ENCODE results near the gene EPS15.
A peak's percentile ranks its signal among the peaks of the same experiment; 100 is the strongest.
"Not testable (repeated sequence)": the region's sequence is repeated elsewhere in the genome, so short reads cannot be mapped to it uniquely, and the experiment has no call there.

EPS15 gene

GRCh38 chr1:51519048-51519864 is at the start of gene EPS15:
Gene EPS15, minus strand, starts transcription at chr1:51519266. Its CDS starts 35 bp downstream, at chr1:51519231.
- DNase-seq (ENCODE audit: low read depth in 2 of 2): peak; percentile 71 to 73

DNA sequence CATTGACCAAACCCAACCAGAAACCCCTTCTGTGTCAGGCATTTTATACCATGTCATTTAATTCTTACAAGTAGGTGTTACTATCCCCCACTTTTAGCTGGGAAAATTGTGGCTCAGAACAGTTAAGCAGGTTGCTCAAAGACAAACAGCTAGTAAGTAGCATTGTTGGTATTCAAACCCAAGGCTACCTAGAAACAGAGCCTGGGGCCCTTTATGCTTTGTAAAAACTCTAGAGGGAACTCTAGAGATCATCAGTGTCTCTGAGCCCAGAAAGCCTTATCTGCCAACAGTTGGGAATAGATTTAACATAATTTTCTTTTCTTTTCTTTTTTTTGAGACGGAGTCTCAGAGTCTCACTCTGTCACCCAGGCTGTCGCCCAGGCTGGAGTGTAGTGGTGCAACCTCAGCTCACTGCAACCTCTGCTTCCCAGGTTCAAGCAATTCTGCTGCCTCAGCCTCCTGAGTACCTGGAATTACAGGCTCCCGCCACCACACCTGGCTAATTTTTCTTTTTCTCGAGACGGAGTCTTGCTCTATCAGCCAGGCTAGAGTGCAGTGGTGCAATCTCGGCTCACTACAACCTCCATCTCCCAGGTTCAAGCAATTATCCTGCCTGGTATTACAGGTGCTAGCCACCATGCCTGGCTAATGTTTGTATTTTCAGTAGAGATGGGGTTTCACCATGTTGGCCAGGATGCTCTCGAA is 49.3 kb upstream of the EPS15 start:
- no peak for DNase-seq (ENCODE audit: low read depth in 2 of 2)

DNA sequence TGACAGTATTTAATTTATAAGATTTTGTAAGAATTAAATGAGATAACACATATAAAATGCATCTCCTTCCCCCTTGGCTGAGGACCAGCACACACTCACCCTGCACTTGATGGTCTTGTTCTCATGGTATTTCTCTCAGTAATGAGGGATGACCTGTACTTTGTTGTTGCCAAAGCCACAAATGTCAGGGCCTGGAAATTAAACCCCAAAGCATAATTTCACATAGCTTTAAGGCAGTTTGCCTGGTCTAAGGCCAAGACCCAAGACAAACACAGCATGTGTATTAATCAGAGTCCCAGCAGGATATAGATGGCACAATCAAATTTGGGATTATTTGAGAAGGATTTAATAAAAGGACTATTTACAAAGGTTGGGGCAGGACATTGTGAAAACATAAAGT is 48.6 kb upstream of the EPS15 start:
- DNase-seq (ENCODE audit: low read depth in 2 of 2): no peak

- no peak for DNase-seq (ENCODE audit: low read depth in 2 of 2)
Observed at GRCh38 chr1:51566260-51566659, 47.2 kb upstream of the EPS15 start.

- no peak for DNase-seq (ENCODE audit: low read depth in 2 of 2)
Observed at GRCh38 chr1:51565009-51565408, 45.9 kb upstream of the EPS15 start.

DNA sequence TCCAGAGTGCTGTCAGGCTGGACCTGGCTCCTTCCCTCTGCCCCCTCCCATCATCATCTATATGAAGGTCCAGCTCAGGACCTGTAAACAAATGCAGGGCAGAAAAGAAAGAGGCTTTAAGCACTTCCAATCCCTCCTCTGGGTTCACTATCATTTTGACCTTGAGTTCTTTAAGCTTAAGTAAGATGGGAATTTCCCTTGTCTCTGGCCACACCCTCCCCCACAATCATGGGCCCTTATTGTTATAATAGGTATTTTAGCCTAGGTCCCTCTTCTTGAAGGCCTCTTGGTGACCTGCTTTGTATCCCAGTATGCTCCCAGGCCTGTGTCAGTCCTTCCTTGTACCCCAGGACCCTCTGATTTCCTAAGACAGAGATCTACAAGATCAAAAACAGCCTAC is 45.1 kb upstream of the EPS15 start:
- DNase-seq (ENCODE audit: low read depth in 2 of 2): no peak

- no peak for DNase-seq (ENCODE audit: low read depth in 2 of 2)
Observed at GRCh38 chr1:51561702-51562101, 42.6 kb upstream of the EPS15 start.

DNA sequence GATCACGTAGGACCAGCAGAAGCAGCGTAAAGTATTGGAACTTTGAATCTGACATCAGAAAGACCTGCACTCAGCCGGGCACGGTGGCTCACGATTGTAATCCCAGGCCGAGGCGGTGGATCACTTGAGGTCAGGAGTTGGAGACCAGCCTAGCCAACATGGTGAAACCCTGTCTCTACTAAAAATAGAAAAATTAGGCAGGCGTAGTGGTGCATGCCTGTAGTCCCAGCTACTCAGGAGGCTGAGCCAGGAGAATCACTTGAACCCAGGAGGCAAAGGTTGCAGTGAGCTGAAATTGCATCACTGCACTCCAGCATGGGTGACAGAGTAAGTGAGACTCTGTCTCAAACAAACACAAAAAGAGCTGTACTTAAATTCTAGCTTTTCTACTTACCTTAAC is 41.8 kb upstream of the EPS15 start:
- DNase-seq (ENCODE audit: low read depth in 2 of 2): not testable (repeated sequence)

- no peak for DNase-seq (ENCODE audit: low read depth in 2 of 2)
Observed at GRCh38 chr1:51560034-51560433, 41.0 kb upstream of the EPS15 start.

GRCh38 chr1:51559501-51559900 is 40.4 kb upstream of the EPS15 start:
- DNase-seq (ENCODE audit: low read depth in 2 of 2): no peak

DNA sequence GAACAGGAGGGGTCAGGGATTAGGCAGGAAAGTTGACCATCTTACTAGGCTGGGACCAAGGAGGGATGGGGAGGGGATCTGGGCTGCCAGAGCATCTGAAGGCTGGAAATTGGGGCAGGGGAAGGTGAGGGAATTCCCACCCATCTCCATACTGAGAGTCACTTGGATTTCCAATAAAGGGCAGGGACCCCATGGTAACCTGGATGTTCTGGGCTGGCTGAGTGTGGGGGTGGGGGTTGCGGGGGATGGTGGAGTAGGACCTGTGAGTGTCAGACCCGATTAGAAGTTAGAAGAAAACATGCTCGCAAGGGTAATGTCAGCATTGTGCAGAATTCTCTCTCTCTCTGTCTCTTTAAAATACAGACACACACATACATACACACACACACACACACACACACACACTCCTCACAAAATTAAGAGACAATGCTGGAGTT is 40.0 kb upstream of the EPS15 start:
- DNase-seq (ENCODE audit: low read depth in 2 of 2): no peak

DNA sequence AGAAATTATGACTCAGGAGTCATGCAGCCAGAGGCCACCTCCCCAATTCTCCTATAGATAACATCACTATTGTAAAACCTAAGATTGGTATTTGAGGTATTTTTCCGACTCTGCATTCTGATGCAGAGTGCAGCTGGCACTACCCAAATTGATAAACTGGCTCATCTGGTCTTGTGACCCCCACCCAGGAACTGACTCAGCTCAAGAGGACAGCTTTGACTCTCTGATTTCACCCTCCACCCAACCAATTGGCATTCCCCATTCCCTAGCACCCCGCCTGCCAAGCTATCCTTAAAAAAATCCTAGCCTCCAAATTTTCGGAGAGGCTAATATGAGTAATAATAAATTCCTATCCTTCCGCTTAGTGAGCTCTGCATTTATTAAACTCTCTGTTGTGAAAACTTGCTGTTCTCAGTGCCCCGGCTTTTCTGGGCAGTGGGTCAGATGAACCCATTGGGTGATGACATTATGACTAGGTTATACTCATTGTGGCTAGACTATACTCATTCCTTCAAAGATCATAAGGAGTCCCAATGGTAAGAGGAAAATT is 39.4 kb upstream of the EPS15 start:
- DNase-seq (ENCODE audit: low read depth in 2 of 2): no peak

DNA sequence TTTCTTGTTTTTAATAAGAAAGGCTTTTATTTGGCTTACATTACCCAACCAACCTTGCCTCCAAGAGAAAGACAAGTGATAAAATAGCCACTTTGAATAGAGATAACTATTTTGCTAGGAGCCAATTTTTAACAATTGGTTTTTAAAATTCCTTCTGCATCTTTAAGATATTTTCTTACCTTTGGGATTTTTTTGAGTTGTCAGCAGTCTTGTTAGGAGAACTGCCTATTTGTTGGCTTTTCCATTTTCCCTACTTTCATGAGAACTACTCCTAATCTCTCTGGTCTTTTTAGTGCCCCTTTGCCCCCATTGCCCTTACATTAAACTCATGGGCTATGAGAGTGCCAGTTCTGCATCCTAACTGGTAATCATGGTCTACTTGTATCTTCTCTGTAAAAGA is 38.1 kb upstream of the EPS15 start:
- DNase-seq (ENCODE audit: low read depth in 2 of 2): no peak

DNA sequence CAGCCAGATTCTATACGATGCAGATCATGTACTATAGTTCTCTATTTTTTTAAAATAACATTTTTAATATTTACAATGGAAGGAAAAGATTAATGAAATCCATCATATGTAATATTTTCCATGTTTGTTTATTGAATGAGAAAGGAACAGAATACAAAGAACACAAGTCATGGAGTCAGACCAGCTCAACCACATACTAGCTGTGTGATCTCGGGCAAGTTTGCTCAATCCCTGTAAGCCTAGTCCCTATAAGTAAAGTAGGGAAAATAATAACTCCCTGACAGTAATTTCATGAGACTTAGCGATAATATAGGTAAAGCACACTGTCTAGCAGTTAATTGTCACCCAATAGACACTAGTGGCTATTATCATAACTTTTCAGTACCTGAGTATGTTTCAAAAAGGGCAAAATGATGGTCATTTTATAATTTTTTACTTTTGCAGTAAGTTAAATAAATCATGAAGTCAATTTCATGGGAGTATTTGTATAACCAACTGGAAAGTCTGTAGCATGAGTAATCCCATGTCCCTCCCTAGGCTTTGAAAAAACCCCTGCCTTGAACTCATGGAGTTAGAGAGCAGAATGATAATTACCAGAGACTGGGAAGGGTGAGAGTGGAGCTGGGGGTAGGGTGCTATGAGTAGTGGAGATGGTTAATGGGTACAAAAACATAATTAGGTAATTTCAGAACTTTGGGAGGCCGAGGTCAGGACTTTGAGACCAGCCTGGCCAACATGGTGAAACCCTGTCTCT is 37.0 kb upstream of the EPS15 start:
- DNase-seq (ENCODE audit: low read depth in 2 of 2): no peak

GRCh38 chr1:51553911-51554310 is 34.8 kb upstream of the EPS15 start:
- no peak for DNase-seq (ENCODE audit: low read depth in 2 of 2)

DNA sequence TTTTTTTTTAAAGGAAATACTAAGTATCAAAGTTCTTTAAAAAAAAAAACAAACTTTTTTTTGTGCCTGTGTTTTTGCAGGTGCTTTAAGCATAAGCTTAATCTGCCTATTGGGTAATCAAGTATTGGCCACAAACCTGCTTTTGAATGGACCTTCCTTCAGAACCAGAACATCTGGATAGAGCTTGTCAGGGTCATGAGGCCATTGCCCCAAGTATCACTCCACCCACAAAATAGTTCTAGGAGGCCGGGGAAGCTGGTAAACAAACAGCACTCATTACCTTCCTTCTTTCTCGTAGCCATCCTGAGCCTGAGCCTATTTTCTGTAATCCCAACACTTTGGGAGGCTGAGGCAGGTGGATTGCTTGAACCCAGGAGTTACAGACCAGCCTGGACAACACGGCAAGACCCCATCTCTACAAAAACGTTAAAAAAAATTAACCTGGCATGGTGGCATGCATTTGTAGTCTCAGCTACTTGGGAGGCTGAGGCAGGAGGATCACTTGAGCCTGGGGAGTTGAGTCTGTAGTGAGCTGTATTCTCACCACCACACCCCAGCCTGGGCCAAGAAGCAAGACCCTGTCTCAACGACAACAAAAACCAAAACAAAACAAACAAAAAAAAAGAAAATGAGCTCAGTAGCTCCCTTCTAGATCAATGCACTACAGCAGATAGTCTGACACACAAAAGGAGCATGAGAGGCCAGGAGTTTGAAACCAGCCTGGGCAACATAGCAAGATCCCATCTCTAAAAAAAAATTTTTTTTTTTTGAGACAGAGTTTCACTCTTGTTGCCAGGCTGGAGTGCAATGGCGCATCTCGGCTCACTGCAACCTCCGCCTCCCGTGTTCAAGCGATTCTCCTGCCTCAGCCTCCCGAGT is 34.1 kb upstream of the EPS15 start:
- no peak for DNase-seq (ENCODE audit: low read depth in 2 of 2)

DNA sequence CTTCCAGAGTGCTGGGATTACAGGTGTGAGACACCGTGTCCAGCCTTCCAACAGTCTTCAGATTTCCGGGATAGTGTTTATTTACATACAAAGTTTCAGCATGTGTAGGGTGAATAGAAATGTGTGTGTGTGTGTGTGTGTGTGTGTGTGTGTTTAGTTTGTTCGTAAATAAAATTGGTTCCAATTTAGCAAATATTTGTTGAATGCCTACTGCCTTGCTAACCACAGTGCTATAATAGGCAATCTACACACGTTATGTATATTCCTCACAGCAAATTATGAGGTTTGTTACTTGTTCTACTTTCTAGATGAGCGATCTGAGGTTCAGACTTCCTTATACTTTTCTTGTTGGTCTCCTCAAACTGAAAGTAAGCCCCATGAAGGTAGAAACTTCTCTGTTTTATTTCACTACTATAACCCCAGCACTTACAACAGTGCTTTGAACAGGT is 32.8 kb upstream of the EPS15 start:
- DNase-seq (ENCODE audit: low read depth in 2 of 2): no peak

DNA sequence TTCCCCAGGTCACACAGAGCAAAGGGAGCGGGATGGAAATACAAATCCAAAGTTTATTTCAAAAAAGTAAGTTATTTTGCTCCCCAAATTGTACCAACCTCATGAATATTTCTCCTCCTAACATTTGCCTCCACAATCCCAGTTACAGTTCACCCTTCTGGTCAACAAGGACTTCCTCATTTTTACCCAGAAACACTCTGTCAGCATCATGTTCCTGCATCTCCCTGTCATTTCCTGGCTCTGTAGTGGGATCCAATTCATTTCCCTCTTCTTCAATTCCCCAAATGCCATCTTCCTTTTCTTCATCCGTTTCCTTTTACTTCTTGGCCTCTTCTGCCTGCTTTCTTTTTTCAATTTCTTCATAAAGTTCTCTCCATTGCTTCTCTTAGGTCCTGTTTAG is 32.0 kb upstream of the EPS15 start:
- no peak for DNase-seq (ENCODE audit: low read depth in 2 of 2)

DNA sequence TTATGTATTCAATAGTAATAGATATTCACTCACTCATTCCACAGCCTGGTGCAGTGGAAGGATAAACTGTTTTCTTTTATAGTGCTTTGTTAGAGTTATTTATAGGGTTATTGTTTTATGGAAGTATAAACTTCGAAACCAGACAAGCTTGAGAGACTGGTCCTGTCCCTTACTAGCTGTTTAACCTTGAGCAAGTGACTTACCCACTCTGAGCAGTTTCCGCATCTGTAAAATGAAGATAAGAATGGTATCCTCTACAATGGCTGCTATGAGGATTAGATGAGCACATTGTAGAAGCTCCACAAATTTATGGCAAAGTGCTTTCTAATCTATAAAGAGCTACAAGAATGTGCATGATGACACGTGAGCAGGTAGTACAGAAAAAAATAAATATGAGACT is 30.8 kb upstream of the EPS15 start:
- DNase-seq (ENCODE audit: low read depth in 2 of 2): no peak

DNA sequence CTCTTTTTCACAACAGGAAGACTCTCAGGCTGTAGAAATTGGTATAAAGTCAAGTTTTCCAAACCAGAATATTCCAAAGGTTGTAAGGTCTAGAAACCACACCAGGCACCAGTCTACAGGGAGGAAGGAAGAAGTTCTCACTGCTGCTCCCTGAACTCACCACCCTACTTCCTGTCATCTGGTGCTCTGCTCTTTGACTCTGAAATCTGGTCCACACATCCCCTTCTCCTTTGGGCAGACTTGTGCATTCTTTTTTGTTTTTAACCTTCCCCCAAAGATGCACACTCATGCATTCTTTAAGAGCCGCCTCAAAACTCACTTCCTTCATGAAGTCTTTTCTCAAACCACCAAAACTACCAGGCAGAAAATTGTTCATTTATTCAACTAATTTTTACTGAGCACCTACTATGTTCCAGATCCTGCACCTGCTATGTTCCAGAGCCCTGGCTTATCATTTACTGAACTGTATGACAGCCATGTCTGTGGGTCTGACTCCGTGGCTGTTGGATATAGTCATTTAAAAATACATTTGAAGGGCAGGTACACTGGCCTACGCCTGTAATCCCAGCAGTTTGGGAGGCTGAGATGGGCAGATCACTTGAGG is 30.1 kb upstream of the EPS15 start:
- DNase-seq (ENCODE audit: low read depth in 2 of 2): no peak

GRCh38 chr1:51543858-51544257 is 24.8 kb upstream of the EPS15 start:
- no peak for DNase-seq (ENCODE audit: low read depth in 2 of 2)
